ENCODE results near the gene HIP1R. TPM values are rescaled to one million over a fixed set of nuclear protein-coding genes. Genes with fewer than 3 reads are reported as not detected.

The HIP1R gene
- total RNA-seq, 2 donors from 2014 or later, result 20.0 to 28.1 TPM

GRCh38 chr12:122855928-122856831 lies 20.9 kb downstream of the HIP1R start:
- H3K9me3 Mint-ChIP-seq, result no peaks in the 10 kb centered on the region
- no peaks in the 10 kb centered on the region for H3K27me3 Mint-ChIP-seq (ENCODE audit: low read depth)
- peaks cover 0 to 2% of the 10 kb centered on the region in 2 donors for H3K36me3 Mint-ChIP-seq (ENCODE audit: insufficient read depth in 2 of 2)
- H3K4me1 Mint-ChIP-seq (ENCODE audit: low read depth), result no peaks in the 10 kb centered on the region
- no peak for DNase-seq
- H3K4me3 Mint-ChIP-seq, result no peak overlapping the region
- H3K27ac Mint-ChIP-seq, result no peak overlapping the region
- peak in 1 of 2 donors; percentile 4 for ATAC-seq (replicated peaks in 1 of 2)

- DNase-seq (no peak), ATAC-seq (replicated peaks in 1 of 2) (no peak)
- H3K4me1 Mint-ChIP-seq (ENCODE audit: low read depth), result no peaks in the 10 kb centered on the region
- no peaks in the 10 kb centered on the region for H3K9me3 Mint-ChIP-seq
- no peaks in the 10 kb centered on the region for H3K27me3 Mint-ChIP-seq (ENCODE audit: low read depth)
- no peak overlapping the region for H3K4me3 Mint-ChIP-seq
- H3K36me3 Mint-ChIP-seq (ENCODE audit: insufficient read depth in 2 of 2), result peaks cover 0 to 2% of the 10 kb centered on the region in 2 donors
- H3K27ac Mint-ChIP-seq, result no peak overlapping the region
Measured at GRCh38 chr12:122856999-122857671, 21.9 kb downstream of the HIP1R start.

- Mint-ChIP-seq H3K27me3 (ENCODE audit: low read depth) (no peaks in the 10 kb centered on the region), H3K27ac (no peak overlapping the region), H3K4me3 (no peak overlapping the region), H3K4me1 (ENCODE audit: low read depth) (no peaks in the 10 kb centered on the region), H3K36me3 (ENCODE audit: insufficient read depth in 2 of 2) (peaks cover 0 to 2% of the 10 kb centered on the region in 2 donors), H3K9me3 (no peaks in the 10 kb centered on the region)
- DNase-seq, result no peak
- no peak for ATAC-seq (replicated peaks in 1 of 2)
Measured at GRCh38 chr12:122858171-122858570, 22.9 kb downstream of the HIP1R start.

GRCh38 chr12:122858591-122859302 lies 23.5 kb downstream of the HIP1R start:
- Mint-ChIP-seq H3K4me3 (no peak overlapping the region), H3K9me3 (no peaks in the 10 kb centered on the region), H3K27me3 (ENCODE audit: low read depth) (no peaks in the 10 kb centered on the region), H3K27ac (no peak overlapping the region), H3K4me1 (ENCODE audit: low read depth) (no peaks in the 10 kb centered on the region), H3K36me3 (ENCODE audit: insufficient read depth in 2 of 2) (peaks cover 0 to 2% of the 10 kb centered on the region in 2 donors)
- ATAC-seq (replicated peaks in 1 of 2) (no peak), DNase-seq (no peak)

- no peaks in the 10 kb centered on the region for H3K27me3 Mint-ChIP-seq (ENCODE audit: low read depth)
- H3K4me3 Mint-ChIP-seq, result no peak overlapping the region
- DNase-seq, result no peak
- no peak overlapping the region for H3K27ac Mint-ChIP-seq
- no peak for ATAC-seq (replicated peaks in 1 of 2)
- no peaks in the 10 kb centered on the region for H3K4me1 Mint-ChIP-seq (ENCODE audit: low read depth)
- peaks cover 0 to 2% of the 10 kb centered on the region in 2 donors for H3K36me3 Mint-ChIP-seq (ENCODE audit: insufficient read depth in 2 of 2)
- H3K9me3 Mint-ChIP-seq, result no peaks in the 10 kb centered on the region
Measured at GRCh38 chr12:122859303-122860039, 24.2 kb downstream of the HIP1R start.

GRCh38 chr12:122860040-122860853 lies 25.0 kb downstream of the HIP1R start:
- DNase-seq (peak; percentile 77 to 87), ATAC-seq (replicated peaks in 1 of 2) (peak; percentile 62 to 69)
- Mint-ChIP-seq H3K27ac (no peak overlapping the region), H3K36me3 (ENCODE audit: insufficient read depth in 2 of 2) (peaks cover 0 to 2% of the 10 kb centered on the region in 2 donors), H3K27me3 (ENCODE audit: low read depth) (no peaks in the 10 kb centered on the region), H3K4me3 (no peak overlapping the region), H3K4me1 (ENCODE audit: low read depth) (no peaks in the 10 kb centered on the region), H3K9me3 (no peaks in the 10 kb centered on the region)

GRCh38 chr12:122860854-122861586 lies 25.8 kb downstream of the HIP1R start:
- H3K4me1 Mint-ChIP-seq (ENCODE audit: low read depth), result no peaks in the 10 kb centered on the region

GRCh38 chr12:122861587-122861970 lies 26.3 kb downstream of the HIP1R start:
- Mint-ChIP-seq H3K36me3 (ENCODE audit: insufficient read depth in 2 of 2) (peaks cover 0 to 3% of the 10 kb centered on the region in 2 donors), H3K27me3 (ENCODE audit: low read depth) (no peaks in the 10 kb centered on the region), H3K4me3 (no peak overlapping the region), H3K27ac (no peak overlapping the region), H3K4me1 (ENCODE audit: low read depth) (no peaks in the 10 kb centered on the region), H3K9me3 (no peaks in the 10 kb centered on the region)
- ATAC-seq (replicated peaks in 1 of 2) (no peak), DNase-seq (no peak)

More at GRCh38 chr12:122860854-122861586, 25.8 kb downstream of the HIP1R start:
- no peak overlapping the region for H3K27ac Mint-ChIP-seq
- H3K27me3 Mint-ChIP-seq (ENCODE audit: low read depth), result no peaks in the 10 kb centered on the region
- peak in 1 of 2 donors; percentile 2 for ATAC-seq (replicated peaks in 1 of 2)
- no peaks in the 10 kb centered on the region for H3K9me3 Mint-ChIP-seq
- peaks cover 0 to 2% of the 10 kb centered on the region in 2 donors for H3K36me3 Mint-ChIP-seq (ENCODE audit: insufficient read depth in 2 of 2)
- no peak overlapping the region for H3K4me3 Mint-ChIP-seq
- DNase-seq, result no peak

GRCh38 chr12:122862110-122862634 lies 26.9 kb downstream of the HIP1R start:
- H3K9me3 Mint-ChIP-seq, result no peaks in the 10 kb centered on the region
- H3K27ac Mint-ChIP-seq, result no peak overlapping the region
- ATAC-seq (replicated peaks in 1 of 2) (no peak), DNase-seq (no peak)
- H3K4me3 Mint-ChIP-seq, result no peak overlapping the region
- no peaks in the 10 kb centered on the region for H3K27me3 Mint-ChIP-seq (ENCODE audit: low read depth)
- peaks cover 0 to 6% of the 10 kb centered on the region in 2 donors for H3K36me3 Mint-ChIP-seq (ENCODE audit: insufficient read depth in 2 of 2)
- no peaks in the 10 kb centered on the region for H3K4me1 Mint-ChIP-seq (ENCODE audit: low read depth)

- no peak overlapping the region for H3K27ac Mint-ChIP-seq
- DNase-seq, result no peak
- peaks cover 0 to 6% of the 10 kb centered on the region in 2 donors for H3K36me3 Mint-ChIP-seq (ENCODE audit: insufficient read depth in 2 of 2)
- H3K4me1 Mint-ChIP-seq (ENCODE audit: low read depth), result no peaks in the 10 kb centered on the region
- H3K9me3 Mint-ChIP-seq, result no peaks in the 10 kb centered on the region
- no peak for ATAC-seq (replicated peaks in 1 of 2)
- no peak overlapping the region for H3K4me3 Mint-ChIP-seq
- no peaks in the 10 kb centered on the region for H3K27me3 Mint-ChIP-seq (ENCODE audit: low read depth)
Measured at GRCh38 chr12:122862872-122863701, 27.8 kb downstream of the HIP1R start.

GRCh38 chr12:122864894-122865253 lies 29.6 kb downstream of the HIP1R start:
- Mint-ChIP-seq H3K4me1 (ENCODE audit: low read depth) (no peaks in the 10 kb centered on the region), H3K27me3 (ENCODE audit: low read depth) (no peaks in the 10 kb centered on the region), H3K36me3 (ENCODE audit: insufficient read depth in 2 of 2) (peaks cover 2 to 16% of the 10 kb centered on the region in 2 donors), H3K9me3 (no peaks in the 10 kb centered on the region), H3K4me3 (no peak overlapping the region), H3K27ac (no peak overlapping the region)
- ATAC-seq (replicated peaks in 1 of 2), result no peak
- no peak for DNase-seq

All from activated T-cell treated with anti-CD3 and anti-CD28 coated beads, Interleukin-2, amount 50 U/mL, for 72 hours (primary cell).